DOHH2 (cell line): Measurements from ENCODE around the gene PHLDB2.

Experiments used
- CTCF ChIP-seq: fragments of 200-600 bp; sonication (generic); IDR thresholded peaks from one replicate; pipeline ENCODE4 v1.5.1; 2014; ENCODE audit warnings: antibody characterized with exemption, mild to moderate bottlenecking, low read depth, low read length; ENCODE audit not compliant: poor library complexity, severe bottlenecking
- EZH2phosphoT487 ChIP-seq: fragments of 200-600 bp; sonication (generic); IDR thresholded peaks from 2 replicates; pipeline ENCODE4 v1.6.1; 2017; ENCODE audit warnings: borderline replicate concordance, mild to moderate bottlenecking, antibody characterized with exemption, low read length, moderate library complexity, mixed read lengths

GRCh38 chr3:111895071-111895470, 36.0 kb downstream of the PHLDB2 start:
- TF ChIP-seq EZH2phosphoT487, result no peak
- peak; percentile 11 for TF ChIP-seq CTCF
